GM18499 (cell line): ENCODE data around the gene QKI.
"Not testable (repeated sequence)": the region's sequence is repeated elsewhere in the genome, so short reads cannot be mapped to it uniquely, and the experiment has no call there.

Experiments used
- ATAC-seq: cut with Tn5 transposase; IDR thresholded peaks from one replicate; pipeline ENCODE4 v1.9.1; 2021; ENCODE audit warnings: moderate number of reproducible peaks; ENCODE audit not compliant: insufficient read depth, unreplicated experiment

Gene QKI

DNA sequence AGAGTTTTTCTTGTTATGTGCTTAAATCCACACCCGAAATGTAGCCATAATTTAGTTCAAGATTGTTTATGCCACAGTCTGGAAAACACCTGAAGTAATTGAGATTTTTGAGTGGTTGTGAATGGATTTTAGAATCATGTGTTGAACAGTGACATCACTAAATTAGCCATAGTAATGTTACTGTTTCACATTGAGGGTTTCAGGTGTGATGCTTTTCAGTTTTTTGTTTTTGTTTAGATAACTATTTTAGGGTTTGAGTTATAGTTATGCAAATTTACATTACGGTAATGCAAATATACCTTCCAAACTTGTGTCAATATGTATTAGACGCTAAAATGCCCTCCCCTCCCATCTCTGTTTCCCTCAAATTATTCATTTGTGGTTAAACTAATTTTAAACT lies 22.9 kb downstream of the QKI start:
- ATAC-seq: peak; percentile 62

DNA sequence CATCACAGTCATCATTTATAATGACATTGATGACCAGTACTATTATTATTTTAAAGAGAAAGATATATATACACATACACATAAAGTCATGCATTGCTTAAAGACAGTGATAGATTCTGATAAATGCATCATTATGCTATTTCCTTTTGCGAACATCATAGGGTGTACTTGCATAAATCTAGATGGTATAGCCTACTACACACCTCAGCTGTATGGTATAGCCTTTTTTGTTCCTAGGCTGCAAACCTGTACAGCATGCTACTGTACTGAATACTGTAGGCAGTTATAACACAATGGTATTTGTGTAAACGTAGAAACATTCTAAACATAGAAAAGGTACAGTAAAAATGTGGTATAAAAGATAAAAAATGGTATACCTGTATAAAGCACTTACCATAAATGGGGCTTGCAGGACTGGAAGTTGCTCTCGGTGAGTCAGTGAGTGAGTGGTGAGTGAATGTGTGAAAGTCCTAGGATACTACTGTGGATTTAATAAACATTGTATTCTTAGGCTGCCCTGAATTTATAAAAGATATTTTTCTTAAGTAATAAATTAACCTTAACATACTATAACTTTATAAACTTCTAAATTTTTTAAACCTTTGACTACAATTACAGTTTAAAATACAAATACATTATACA lies 23.9 kb downstream of the QKI start:
- no peak for ATAC-seq

DNA sequence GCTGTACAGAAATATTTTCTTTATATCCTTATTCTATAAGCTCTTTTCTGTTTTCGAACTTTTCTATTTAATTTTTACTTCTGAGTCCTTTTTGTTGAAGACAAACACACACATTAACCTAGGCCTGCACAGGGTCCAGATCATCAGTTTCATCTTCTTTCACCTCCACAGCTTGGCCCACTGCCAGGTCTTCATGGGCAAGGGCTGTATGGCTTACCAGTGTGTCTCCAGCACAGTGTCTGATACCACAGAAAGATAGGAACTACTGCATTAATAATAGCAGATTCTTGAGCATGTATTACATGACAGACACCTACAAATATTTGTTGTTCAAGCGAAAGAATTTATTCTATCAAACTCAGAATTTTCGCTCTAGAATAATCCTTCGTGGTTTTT lies 24.4 kb downstream of the QKI start:
- no peak for ATAC-seq

DNA sequence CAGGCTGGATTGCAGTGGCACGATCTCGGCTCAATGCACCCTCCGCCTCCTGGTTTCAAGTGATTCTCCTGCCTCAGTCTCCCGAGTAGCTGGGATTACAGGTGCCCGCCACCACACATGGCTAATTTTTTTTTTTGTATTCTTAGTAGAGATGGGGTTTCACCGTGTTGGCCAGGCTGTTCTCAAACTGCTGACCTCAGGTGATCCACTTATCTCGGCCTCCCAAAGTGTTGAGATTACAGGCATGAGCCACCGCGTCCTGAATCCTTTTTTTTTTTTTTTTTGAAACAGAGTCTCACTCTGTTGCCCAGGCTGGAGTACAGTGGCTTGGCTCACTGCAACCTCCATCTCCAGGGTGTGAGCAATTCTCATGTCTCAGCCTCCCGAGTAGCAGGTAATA lies 24.9 kb downstream of the QKI start:
- not testable (repeated sequence) for ATAC-seq

DNA sequence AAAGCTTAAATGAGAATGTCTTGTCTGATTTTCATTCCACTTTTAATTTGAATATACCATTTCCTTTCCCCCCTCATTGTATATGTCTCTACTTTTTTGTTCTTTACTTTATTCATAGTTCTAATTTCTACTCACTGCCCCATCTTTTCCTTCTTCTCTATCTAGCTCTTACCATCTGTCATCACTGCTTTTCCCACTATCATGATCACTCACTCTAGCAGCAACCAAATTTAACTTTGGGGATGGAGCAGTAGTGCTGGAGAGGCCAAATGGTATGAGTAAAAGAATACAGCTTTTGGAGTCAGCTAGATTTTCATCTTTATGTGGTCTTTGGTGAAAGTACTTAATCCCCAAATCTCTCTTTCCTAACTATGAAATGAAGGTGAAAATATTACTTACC lies 25.5 kb downstream of the QKI start:
- ATAC-seq: no peak

DNA sequence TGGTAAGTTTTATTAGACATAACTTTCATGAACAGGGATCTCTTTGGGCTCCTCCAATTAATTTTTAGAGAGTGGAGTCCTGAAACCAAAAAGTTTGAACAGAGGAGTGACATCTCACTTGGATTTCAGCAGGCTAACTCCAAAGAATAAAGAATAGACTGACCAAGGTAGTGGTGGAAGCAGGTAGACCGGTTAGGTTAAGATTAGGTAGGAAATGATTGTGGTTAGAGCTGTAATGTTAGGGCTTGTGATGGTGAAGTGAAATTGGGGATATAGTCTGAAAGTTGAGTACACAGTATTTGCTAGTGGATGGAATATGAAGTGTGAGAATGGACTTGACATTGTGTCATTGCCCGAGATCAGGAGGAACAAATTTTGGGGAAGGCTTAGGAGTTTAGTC lies 27.8 kb downstream of the QKI start:
- no peak for ATAC-seq

DNA sequence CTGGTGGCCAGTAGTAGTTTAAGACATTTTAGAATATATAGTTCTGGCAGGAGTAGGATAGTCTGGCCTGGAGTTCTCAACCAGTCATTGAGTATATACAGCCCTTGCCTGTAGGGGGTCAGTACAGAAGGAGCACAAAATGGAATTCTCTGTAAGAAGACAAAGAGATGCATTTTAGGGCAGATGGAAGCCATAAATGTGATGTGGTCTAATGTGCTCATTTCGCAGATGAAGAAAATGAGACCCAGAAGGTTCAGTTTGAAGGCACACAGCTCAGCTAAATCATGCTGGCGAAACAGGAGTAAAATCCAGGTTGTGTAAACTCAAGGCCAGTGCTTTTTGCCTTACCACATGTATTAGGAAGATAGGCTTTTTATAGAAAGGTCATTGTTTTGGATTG lies 29.6 kb downstream of the QKI start:
- no peak for ATAC-seq

DNA sequence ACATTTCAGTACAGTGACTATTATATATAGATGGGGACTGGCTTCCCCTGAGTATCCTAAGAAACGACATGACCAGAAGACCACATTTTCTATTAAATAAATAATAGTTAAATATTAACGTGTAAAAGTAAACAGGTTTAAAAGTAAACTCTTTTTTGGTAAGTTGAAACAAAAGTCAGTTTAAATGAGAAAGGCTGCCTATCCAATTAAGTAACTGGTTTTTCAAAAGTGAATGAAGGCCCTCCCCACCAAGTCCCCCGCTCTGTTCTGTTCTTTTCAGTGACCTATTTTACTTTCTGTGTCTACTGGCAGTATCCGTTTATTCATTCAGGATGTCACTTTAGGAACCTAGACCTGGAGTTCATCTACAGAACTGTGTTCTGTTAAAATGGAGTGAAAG lies 32.0 kb downstream of the QKI start:
- ATAC-seq: no peak

DNA sequence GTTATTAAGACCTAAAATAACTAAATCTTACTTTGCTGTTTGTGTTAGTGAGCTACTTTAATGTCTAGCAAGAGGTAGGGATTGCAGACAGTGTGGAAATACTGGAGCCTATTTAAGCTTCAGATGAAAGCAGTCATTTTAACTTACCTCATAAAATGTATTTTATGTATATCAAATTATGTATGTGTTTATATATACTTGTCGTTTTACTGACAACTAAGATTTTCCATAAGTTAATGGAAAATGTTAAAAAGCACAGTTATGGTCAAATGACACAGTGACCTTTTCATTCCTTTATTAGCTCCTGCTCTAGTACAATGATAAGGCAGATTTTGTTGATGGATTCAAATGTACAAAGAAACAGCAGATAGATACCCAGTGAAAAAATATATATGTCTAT lies 34.6 kb downstream of the QKI start:
- ATAC-seq: no peak

DNA sequence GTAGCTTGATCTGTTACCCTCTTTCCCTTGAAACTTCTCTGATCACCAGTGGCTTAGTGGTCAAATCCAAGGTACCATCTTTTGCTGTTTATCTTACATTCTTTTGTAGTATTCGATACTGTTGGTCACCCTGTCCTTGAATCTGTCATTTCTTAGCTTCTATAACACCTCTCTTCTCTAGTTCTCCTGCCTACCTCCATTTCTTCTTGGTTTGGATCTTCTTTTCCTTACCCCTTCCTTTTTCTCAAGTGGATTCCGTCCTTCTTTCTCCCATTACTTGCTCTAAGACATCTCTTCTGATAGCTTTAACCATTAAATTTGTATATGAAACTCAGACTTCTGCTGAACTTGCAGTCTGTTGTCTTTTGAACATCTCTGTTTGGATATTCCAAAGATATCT lies 39.9 kb downstream of the QKI start:
- ATAC-seq: no peak

DNA sequence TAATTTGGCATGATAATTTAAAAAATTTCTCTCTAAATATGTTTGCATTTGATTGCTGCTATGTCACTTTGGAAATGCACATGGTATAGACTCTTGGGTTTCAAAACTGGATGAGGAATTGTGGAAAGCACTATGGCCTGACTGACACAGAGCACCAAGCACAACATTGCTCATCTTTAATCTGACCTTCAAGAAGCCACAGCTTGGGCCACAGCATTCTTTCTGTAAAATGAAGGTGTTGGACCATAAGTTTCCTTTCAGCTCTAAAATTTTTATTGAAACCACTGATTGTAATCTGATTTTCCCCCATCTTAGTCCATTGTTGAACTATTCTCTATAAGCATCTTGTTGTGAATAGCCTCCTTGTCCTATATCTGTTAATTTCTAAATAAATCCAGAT lies 41.0 kb downstream of the QKI start:
- no peak for ATAC-seq

DNA sequence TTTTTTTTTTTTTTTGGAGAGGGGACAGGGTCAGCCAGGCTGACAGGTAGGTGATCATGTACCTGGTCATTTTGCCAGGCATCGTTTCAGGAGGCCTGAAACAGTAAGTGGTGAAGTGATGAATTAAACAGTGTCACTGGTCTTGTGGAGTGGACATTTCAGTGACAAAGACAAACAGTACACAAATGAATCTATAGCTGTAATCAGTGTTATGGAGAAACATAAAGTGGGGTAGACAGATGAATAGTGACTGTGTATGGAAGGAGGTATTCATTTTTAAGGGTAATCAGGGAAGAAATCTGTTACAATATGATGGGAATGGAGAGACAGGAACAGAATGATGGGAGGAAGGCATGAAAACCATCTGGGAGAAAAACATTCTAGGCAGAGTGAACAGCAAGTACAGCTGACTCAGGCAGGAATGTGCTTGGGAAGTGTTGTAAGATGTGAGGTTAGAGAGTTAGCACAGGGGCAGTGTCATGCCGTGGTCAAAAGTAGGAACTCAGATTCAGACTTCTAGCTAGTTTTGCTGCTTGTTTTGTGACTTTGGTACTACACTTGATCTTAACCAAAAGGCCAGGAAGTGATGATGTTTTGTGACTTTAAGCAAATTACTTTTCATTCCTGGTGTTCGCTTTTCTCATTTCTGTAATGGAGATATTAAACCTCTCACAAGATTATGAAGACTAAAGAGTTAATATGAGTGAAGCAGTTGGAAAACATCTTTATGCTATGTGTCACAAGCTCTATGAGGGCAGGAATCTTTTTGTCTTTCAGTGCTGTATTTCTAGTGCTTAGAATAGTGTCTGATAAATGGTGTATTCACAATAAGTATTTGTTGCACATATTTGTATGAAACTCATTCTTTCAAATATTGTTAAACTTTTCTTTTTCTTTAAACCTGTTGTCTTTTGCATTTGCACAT lies 43.4 kb downstream of the QKI start:
- no peak for ATAC-seq

DNA sequence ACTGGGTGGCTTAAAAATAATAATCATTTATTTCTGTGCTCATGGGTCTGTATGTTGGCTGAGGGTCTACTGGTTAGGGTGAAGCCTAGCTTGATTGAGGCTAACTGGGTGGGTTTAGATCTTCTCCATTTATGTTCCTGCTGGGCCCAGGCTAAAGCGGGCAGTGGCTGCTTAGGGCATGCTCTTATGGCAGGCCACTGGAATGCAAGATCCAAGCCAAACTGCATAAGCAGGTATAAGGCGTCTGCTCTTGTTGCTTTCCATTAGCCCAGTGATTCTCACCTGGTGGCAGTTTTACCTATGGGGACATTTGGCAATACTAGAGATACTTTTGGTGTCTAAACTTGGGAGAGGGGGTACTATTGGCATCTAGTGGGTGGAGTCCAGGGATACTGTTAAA lies 44.5 kb downstream of the QKI start:
- no peak for ATAC-seq

DNA sequence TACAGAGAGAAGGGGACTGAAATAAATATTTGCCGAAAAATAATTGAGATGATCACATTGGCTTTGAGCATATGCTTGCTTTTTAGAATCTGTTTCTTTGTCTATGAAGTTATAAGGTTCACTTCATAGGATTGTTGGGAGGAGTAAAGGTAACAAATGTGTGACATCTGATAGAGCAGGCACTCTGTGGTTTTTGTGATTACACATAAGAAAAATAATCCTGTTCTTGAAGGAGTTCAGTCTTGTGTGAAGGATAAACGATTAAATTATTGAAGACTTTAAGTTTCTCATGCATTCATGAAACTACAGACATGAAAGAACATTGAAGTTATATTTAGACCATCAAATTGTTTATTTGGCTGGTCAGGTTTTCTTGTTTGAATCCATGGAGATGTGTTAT lies 45.0 kb downstream of the QKI start:
- no peak for ATAC-seq

DNA sequence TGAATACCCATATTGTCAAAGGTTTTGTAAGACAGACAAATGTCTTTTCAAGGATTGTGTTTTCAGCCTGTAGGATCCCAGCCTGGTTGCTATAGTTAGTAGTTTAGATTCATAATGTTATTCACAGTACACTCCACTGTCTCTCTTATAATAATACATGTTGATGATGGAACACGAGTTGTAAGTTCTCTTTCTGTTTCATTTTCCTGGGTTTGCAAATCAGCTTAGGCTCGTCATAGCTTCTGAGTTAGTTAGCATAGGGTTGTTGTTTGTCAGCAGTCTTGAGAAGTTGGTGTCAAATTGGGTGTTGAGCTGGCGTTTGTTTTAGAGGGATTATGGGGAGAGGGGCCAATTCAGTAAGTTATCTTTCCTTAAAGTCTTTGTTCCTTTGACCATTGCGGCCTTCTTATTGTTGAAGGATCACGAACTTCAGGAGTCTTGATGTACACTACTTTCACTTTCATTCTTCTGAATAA lies 45.8 kb downstream of the QKI start:
- peak; percentile 76 for ATAC-seq

DNA sequence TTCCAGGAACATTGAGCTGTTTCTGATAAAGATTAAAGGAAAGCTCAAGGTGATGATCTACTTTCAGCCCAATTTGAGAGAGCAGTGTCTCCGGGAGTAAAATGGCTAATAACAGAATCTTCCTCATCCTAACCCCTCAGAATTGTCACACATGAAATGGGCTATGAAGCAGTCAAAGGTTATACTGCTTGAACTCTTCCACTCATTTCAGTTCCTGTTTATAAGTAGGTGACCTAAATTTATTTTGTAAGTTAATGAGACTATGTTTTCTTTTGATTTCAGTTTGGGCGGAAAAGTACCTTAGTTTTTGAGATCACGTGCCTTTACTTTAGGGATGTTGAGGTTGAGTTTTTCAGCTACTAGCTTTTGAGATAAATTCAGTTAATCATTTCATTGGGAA lies 47.2 kb downstream of the QKI start:
- ATAC-seq: no peak

DNA sequence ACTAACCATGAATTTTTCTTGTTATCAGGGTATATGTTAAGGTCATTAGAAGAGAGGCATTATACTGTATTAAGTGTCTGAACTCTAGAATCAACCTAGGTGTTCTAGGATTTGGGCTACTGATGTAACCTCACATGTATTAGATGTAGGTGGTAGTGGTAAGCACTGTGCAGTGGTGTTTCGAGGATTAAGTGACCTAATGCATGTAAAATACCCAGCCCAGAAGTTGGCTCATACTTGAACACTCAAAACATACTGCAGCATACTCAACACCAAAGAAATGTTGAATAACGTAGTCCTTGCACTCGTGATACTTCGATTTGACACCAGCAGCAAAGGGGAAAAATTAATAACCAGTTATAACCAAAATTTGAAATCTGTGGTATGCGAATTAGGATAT lies 48.7 kb downstream of the QKI start:
- ATAC-seq: no peak

DNA sequence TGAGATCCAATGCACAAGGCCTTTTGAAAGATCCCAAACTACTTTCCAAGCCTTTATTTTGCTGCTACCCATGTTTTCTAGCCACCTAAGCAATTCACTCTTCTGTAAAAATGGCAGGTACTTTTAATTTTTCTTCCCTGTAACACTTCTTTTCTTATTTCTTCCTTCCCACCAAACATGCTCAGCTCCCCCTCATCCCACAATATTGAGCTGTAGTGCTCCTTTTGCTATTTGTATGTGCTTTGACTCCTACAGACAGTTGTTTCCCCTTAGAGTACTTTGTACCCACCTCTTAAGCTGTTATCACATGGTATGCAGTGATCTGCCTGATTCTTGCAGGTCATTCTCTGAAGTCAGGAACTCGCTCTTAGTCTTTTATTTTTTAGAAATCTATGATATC lies 49.3 kb downstream of the QKI start:
- ATAC-seq: no peak

DNA sequence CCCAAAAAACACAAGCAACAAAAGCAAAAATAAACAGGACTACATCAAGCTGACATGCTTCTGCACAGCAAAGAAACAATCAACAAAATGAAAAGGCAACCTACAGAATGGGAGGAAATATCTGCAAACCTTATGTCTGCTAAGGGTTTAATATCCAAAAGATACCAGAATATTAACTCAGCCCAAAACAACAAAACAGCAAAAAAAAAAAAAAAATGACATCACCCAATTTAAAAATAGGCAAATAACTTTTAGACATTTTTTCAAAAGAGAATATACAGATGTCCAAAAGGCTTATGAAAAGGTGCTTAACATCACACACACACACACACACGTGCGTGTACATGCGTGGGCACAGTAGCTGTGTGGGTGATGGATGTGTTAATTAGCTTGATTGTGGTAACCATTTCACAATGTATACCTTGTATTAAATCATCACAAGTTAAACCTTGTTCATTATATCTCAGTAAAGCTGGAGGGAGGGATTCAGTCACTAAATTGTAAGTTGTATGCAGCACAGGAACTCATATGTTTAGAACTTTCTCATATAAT lies 52.4 kb downstream of the QKI start:
- ATAC-seq: no peak

DNA sequence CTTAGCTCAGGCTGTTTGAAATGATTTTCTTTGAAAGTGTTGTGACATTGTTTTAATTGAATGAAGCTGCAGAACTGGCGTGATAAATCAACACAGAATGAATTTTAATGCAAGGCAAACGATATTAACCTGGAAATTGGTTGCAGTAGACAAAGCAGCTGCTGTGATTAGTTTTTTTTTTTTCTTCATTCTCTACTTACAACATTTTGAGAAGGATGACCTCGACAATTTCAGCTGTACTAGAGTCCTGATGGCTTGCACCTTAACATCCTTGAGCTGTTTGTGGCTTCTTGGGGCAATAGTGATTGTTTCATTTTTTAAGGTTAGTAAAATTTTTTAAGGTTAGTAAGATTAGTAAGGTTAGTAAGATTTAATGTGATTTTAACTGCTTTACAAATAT lies 54.2 kb downstream of the QKI start:
- no peak for ATAC-seq

DNA sequence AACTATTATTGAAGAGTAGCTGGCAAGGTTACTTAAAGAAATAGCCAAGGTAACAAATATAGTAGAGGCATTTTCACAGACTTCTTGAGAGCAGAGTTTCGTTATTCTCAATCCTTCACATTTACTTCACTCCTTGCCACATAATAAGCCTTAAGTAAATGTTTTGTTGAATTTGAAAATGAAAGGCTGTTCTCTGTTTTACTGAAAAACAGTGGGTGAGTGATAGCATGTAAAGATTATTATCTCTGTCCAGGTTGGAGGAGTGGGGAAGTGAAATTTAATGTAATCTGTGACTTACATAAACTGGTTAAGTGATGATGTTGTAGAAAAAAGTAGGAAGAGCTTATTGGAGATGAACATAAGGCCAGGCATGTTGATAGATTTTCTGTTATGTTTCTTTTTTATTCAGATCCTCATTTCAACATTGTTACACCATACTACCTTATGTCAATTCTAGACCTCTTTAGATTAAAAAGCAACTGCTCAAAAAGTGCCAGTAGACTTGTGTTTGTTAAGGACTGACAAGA lies 55.0 kb downstream of the QKI start:
- ATAC-seq: no peak
